Measurements from ENCODE around the gene SLC17A2. TPM values are rescaled to one million over a fixed set of nuclear protein-coding genes. Genes with fewer than 3 reads are reported as not detected.

SLC17A2 gene
- total RNA-seq, 1 experiment from 2014 or later, result not detected

DNA sequence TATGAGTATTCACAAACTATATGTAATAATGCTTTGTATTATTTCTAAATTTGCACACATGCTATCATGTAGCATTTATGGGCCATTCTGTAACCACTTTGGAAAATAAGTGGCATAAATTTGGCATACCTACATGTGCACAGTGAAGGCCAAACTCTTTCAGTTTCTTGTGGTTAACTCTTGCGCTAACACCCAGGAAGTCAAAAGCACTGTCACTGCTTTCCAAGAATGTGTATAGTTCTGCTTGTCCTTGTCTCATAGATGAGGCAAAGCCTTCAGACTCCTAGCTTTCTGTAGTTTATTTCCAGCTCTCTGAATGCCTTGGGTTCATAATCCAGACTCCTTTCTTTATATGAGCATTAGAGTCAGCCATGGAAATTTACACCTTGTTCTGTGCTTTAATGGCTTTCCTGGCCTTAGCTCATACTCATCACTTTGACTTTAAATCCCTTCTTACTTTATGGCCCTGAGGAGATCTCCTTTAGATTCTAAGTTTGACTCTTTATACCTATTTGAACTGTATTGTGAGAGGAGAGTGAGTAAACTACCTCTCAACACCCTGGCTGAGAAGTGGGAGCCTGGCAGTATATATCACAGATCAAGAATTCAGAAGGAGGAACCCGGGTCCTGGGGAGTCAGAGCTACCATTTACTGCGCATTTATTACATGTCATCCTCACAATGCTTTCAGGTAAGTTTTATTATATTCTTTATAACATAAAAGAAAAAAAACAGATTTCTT lies 55.5 kb downstream of the SLC17A2 start:
- no peak for DNase-seq (ENCODE audit: low read depth, low spot score)
- in situ Hi-C loops (cut with HindIII; ENCODE audit: low pct_unique_long_range_greater_than_20kb, low sequenced_read_pairs), result no loop called here

DNA sequence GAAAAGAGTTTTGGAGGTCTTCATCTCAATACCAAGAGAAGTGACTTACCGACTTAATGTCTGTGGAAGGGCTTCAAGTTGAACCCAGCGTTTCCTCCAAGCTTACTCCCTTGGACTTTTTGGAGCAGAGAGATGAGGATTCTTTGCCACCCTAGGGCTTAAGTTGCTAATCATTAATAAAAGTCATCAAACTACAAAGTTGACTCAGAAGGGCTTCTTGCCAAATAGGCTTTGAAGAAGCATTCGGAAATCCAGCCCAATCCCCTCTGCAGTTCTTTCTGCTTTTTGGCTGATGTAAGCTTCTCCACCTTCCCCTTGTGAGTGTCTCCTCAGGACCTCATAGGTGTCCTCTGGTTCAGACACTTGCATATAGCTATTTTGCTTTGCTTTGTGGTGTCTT lies 56.4 kb downstream of the SLC17A2 start, which contains the start of gene SLC17A3:
Gene SLC17A3 (minus strand): TSS at position 126 of the 400 bp plus-strand sequence. CDS start 5,856 bp downstream, outside the sequence.
- in situ Hi-C loops (cut with HindIII; ENCODE audit: low pct_unique_long_range_greater_than_20kb, low sequenced_read_pairs), result no loop called here
- DNase-seq (ENCODE audit: low read depth, low spot score), result no peak

DNA sequence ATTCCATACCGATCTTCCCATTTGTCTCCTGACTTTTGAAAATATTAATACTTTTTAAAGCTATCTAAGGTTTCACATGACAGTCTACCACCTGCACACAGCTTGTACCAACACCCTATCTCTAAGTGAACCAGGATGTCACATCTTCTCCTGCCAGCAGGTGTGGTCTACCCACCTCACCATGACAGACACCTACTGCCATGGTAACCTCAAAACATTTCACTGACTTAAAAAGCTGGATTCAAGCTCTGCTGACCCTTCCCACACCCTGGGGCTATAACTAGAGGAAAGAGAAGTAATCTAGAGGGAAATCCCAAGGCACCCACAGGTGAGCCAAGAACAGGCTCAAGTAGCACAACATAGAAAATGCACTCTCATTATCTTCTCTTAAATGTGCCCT lies 57.7 kb downstream of the SLC17A2 start:
- no peak for DNase-seq (ENCODE audit: low read depth, low spot score)

DNA sequence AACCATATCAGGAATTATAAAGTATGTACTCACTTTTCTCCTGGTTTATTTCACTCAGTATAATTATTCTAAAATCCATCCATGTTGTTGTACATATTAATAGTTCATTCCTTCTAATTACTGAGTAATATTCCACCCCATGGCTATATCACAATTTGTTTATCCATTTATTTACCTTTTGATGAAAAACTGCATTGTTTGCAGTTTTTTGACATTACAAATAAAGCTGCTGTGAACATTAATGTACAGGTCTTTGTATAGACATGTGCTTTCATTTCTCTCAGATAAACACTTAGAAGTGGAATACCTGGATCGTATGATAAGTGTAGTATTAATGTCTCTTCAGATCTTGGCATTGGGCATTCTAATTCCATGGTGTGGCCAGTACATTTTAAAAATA lies 60.7 kb downstream of the SLC17A2 start:
- in situ Hi-C loops (cut with HindIII; ENCODE audit: low pct_unique_long_range_greater_than_20kb, low sequenced_read_pairs), result no loop called here
- DNase-seq (ENCODE audit: low read depth, low spot score), result no peak

More for the DNA sequence above, 57.7 kb downstream of the SLC17A2 start:
- in situ Hi-C loops (cut with HindIII; ENCODE audit: low pct_unique_long_range_greater_than_20kb, low sequenced_read_pairs), result no loop called here

DNA sequence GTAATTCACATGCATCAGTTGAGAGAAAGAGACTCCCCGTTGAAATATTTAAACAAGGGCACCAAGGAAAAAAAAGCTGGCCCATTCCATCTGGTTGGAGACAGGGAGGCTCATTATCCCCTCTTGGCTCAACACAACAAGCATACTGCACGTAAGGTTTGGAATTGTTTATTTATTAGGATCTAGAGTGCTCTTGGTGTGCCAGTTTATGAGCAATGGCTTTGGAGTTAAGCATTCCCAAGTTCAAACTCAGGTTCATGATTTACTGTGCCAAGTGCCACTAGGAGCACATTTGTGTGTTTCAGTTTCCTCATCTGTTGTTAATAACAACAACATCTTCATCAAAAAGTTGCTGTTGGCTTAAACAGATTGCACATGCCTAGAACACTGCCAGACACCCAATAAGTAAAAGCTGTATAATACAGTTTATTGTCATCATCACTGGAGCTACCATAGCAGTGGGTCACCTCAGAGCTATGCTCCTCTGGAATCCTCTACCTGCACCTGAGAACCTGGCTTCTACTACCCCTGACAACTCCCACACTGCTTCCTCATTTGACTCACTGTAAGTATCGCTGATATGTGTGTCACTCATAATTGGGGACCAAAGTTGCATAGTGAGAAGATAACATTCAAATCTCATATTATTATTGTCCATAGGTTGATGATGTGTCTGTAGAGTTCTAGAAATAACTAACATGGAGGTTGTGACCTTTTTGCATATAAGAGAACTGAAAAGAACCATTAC lies 61.9 kb downstream of the SLC17A2 start:
- DNase-seq (ENCODE audit: low read depth, low spot score), result no peak

DNA sequence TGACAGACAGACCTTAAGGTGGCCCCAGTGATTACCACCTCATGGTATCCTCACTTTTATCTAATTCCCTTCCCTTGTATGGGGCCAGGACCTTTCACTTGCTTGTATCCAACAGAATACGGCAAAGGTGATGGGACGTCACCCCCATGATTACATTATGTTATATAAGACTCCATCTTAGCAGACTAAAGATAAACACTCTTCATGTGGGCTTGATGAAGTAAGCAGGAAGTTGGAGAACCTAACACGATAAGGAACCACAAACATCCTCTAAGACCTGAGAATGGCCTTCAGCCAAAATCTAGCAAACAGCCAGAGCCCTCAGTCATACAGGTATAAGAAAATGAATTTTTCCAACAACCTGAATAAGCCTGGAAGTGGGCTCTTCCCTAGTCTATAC lies 64.5 kb downstream of the SLC17A2 start:
- in situ Hi-C loops (cut with HindIII; ENCODE audit: low pct_unique_long_range_greater_than_20kb, low sequenced_read_pairs), result no loop called here
- DNase-seq (ENCODE audit: low read depth, low spot score), result no peak

More for the DNA sequence above, 61.9 kb downstream of the SLC17A2 start:
- in situ Hi-C loops (cut with HindIII; ENCODE audit: low pct_unique_long_range_greater_than_20kb, low sequenced_read_pairs), result no loop called here

DNA sequence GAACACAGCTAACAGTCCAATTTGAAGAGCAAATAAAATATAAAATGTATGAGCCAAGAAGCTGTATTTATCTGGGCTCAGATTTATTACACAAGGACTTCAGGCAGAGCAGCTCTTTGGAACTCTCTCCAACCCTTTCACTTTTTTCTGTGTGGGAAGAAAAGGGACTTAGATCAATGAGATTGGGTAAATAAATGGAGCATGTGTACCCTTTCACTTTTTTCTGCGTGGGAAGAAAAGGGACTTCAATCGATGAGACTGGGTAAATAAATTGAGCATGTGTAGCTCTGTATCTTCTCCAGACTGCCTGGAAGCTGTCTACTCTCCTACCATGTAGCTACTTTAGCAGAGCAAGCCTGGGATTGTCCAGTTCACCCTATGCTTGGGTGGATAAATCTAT lies 67.1 kb downstream of the SLC17A2 start:
- DNase-seq (ENCODE audit: low read depth, low spot score), result no peak
- in situ Hi-C loops (cut with HindIII; ENCODE audit: low pct_unique_long_range_greater_than_20kb, low sequenced_read_pairs), result no loop called here

Other genes starting within 250 kb of the SLC17A2 start
- not detected in 2 replicates for gene SLC17A4, start 175.9 kb downstream of the SLC17A2 start, total RNA-seq (2014; rRNA removed; shearing (Covaris generic))
- not detected in 2 replicates for gene SLC17A1, start 98.6 kb downstream of the SLC17A2 start, total RNA-seq (2014; rRNA removed; shearing (Covaris generic))
- gene SLC17A3, start 56.4 kb downstream of the SLC17A2 start, total RNA-seq (2014; rRNA removed; shearing (Covaris generic)), result not detected in 2 replicates
- gene TRIM38, start 32.1 kb upstream of the SLC17A2 start, total RNA-seq (2014; rRNA removed; shearing (Covaris generic)), result 15.0 and 15.7 TPM in 2 replicates
- 15.8 and 16.1 TPM in 2 replicates for gene HFE, start 156.7 kb upstream of the SLC17A2 start, total RNA-seq (2014; rRNA removed; shearing (Covaris generic))

All from SK-MEL-5 (cell line).